ENCODE data around the gene PRR7.

PRR7 gene

DNA sequence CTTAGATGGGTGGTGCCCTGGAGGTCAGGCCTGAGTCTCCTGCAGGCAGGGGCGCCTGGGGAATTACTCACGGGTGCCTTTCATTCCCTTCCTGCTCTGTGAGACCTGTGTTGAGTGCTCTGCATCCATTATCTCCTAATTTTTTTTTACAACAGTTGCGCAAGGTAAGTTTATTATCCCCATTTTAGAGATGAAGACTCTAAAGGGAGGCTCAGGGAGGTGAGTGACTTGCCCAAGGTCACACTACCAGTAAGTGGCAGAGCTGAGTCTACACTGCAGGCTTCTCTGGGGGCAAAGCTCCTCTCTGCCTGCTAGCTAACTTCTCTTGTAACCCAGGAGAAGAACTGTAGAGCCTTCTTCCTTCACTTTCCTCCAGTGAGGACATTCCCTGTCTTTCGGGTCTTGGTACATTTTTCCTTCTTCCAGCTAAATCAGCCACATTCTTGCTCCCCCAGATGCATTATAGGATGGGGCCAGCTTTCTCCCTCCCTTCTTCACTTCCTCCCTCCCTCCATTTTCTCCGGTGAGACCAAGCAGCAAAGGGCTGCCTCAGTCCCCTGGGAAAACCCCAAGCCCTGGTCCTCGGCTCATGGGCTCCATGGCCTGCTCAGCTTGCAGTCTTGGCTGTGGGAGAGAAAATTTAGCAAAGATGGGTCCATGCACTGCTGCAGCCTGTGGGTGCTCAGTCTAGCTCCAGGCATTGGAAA is 1.8 kb downstream of the PRR7 start:
- TF ChIP-seq POLR2A (IDR thresholded peaks at IDR 0.05; ENCODE audit: low read depth, low read length) (no peak), POLR2AphosphoS5 (IDR thresholded peaks at IDR 0.05; ENCODE audit: low read depth, low read length) (no peak), TAF1 (IDR thresholded peaks at IDR 0.05; ENCODE audit: borderline replicate concordance, low read depth, low read length) (no peak)
- FAIRE-seq (peak; percentile 54), DNase-seq (ENCODE audit: insufficient read length) (no peak)

DNA sequence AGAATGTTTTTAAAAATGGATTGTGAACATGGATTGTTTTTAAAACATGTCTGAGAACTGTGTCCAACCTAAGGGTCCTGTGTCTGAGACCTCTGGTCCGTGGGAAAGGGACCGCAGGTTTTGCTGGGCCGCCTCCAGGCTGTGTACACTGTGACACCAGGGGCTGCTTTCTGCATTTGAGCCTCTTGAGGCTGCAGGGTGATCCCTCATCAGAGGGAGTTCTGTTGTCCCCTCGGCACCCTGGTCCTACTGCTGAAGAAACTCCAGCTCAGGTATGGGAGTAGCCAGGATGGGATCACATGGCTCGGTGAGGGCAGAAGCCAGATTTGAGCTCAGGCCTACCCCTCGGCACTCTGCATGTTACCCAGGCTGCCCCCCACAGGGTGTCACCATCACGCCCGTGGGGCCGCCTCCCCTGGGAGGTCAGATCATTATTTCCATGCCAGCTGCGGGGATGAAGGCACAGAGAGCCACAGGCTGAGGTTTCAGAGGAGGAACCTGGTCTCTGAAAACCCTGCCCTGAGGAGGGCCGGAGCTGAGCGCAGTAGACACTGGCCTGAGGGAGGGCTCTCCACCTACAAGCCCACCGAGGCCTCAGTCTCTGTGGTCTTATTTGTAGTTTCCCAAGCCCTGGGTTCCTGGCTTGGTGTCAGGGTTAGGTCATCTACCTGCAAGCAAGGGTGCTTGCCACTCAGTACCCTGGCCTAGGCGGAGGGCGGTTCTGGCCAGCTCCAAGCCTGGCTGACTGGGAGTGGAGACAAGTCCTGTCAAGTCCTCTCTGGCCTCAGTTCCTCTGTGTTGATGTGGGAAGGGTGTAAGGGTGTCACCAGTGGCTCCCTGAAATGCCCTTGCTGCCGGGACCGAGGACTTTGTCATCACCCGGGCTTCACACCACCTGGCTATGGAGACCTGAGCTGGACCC is 2.8 kb downstream of the PRR7 start:
- DNase-seq (ENCODE audit: insufficient read length) (no peak), FAIRE-seq (no peak)
- TF ChIP-seq POLR2A (IDR thresholded peaks at IDR 0.05; ENCODE audit: low read depth, low read length) = no peak
- TF ChIP-seq TAF1 (IDR thresholded peaks at IDR 0.05; ENCODE audit: borderline replicate concordance, low read depth, low read length) = no peak
- no peak for TF ChIP-seq POLR2AphosphoS5 (IDR thresholded peaks at IDR 0.05; ENCODE audit: low read depth, low read length)

DNA sequence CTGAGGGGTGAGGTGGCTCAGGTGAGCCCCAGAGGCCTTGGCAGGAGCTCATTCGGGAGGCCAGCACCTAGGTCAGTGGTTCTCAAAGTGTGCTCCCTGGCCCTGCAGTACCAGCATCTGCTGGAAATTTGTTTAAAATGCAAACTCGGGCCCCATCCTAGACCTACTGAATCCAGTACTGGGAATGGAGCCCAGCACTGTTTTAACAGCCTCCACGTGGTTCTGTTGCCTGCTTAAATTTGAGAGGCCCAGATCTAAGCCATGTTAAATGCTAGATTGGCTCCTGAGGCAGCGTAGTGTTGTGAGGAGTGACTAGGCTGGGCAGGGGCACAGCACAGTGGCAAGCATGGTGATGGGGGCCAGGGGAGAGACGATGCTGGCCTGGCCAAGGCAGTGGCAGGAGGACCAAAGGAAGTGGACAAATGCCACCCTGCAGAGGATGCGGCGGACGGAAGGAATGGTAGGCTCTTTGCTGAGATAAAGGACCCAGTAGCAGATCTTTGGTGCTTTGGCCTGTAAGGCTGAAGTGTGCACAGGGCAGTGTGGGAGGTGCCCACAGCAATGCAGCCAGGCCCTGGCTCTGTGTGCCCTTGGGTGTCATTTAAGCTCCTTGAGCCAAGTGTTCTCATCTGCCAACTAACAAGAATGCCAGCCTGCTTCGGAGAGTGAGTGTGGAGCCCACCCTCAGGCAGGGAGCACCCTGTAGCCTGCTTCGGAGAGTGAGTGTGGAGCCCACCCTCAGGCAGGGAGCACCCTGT is 4.2 kb downstream of the PRR7 start:
- TF ChIP-seq POLR2A (IDR thresholded peaks at IDR 0.05; ENCODE audit: low read depth, low read length) (no peak), POLR2AphosphoS5 (IDR thresholded peaks at IDR 0.05; ENCODE audit: low read depth, low read length) (no peak), TAF1 (IDR thresholded peaks at IDR 0.05; ENCODE audit: borderline replicate concordance, low read depth, low read length) (no peak)
- no peak for DNase-seq (ENCODE audit: insufficient read length)
- FAIRE-seq = no peak

DNA sequence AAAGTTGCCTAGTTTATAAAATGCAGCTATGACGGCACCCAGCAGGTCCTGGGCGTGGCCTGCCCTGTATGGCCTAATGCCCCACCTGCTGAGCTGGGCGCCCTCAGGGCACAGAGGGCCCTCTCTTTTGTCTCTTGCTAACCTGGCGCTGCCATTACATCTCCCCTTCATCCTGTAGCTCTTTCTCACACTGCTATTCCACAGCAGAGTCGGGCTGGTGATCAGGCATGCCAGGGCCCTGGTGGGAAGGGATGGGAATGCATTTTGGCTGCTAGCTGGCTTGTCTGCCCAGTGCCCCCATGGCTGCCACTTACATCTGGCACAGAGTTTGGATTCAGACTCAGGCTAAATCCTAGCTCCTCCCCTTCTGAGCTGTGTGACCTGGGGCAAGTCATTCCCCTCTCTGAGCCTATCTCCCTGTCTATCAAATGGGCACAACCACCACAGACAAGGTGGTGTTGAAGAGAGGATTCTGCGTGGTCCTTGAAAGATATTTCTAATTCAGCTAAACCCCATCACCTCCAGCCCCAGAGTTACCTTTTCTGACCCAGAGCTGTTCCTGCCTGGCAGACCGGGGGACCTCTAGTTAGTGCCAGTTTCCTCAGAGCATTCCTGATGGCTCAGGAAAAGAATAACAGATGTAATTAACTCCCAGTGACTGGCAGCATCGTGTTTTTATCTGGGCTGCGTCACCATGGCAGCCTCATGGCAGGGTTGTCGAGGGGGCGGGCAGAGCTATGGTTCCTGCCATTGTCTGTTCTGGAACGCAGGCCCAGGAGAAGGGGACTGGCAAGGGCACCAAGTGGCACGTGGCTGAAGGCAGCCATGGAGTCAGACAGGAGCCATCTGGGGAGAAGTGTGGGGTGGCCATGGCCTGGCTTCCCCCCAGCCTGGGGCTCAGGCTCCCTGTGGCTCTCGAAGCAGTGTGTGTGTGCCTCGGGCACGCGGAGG is 6.3 kb downstream of the PRR7 start:
- no peak for FAIRE-seq
- TF ChIP-seq TAF1 (IDR thresholded peaks at IDR 0.05; ENCODE audit: borderline replicate concordance, low read depth, low read length) (no peak), POLR2A (IDR thresholded peaks at IDR 0.05; ENCODE audit: low read depth, low read length) (no peak), POLR2AphosphoS5 (IDR thresholded peaks at IDR 0.05; ENCODE audit: low read depth, low read length) (no peak)
- DNase-seq (ENCODE audit: insufficient read length) = no peak

DNA sequence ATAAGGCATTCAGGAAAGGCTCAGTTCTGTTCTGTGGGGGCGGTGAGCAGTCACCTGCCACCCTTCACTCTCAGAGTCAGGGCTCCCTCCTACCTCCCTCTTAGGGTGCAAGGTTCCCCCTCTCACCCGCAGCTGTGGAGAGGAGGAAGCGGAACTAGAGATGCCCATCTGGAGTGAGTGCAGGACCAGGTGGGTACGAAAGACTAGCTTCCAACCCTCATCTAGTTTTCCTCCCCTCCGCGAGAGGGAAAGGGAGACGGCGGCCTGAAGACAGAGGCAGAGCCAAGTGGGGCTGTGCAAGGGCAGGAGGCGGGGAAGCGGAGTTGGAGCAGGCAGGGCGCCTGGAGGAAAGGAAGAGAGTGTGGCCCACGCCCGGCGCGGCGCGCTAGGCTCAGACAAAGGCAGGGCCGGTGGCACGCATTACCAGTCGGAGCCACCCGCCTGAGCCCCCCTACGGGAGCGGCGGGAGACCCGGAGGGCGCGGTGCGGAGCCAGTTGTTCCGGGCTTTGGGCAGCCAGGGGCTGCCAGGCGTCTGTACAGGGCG is 7.3 kb downstream of the PRR7 start:
- peak; percentile 70 for FAIRE-seq
- TF ChIP-seq POLR2AphosphoS5 (IDR thresholded peaks at IDR 0.05; ENCODE audit: low read depth, low read length) (no peak), POLR2A (IDR thresholded peaks at IDR 0.05; ENCODE audit: low read depth, low read length) (no peak), TAF1 (IDR thresholded peaks at IDR 0.05; ENCODE audit: borderline replicate concordance, low read depth, low read length) (no peak)
- DNase-seq (ENCODE audit: insufficient read length) = no peak

DNA sequence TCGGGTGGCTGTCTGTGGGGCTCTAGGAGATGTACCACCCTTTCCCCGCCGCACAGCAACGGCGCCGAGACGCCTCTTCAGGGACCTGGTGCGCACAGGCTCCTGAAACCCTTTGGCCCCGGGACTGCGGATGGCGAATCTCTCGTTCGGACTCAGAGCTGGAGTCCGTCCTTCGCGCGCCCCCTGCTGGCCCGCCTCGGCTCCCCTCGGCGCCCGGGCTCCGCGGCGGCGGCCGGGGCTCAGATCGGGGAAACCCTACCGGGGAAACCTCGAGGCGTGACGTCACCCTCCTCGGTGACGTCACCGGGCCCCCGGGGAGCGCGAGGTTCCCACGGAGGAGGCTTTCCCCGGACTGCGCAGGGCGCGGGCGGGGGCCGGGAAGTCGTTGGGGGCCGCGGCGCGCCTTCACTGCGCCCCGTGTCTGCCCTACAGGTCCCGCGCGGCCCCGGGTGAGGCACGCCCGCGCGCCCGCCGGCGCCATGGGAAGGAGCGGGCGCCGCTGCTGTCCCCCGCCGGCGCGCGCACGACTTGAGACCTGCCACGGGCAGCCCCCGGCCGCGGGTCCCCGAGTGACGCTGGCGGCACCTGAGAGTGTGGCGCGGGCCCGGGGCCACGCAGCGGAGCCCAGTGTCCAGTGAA is 7.9 kb downstream of the PRR7 start:
- no peak for TF ChIP-seq TAF1 (IDR thresholded peaks at IDR 0.05; ENCODE audit: borderline replicate concordance, low read depth, low read length)
- TF ChIP-seq POLR2AphosphoS5 (IDR thresholded peaks at IDR 0.05; ENCODE audit: low read depth, low read length) = no peak
- no peak for TF ChIP-seq POLR2A (IDR thresholded peaks at IDR 0.05; ENCODE audit: low read depth, low read length)
- peak; percentile 100 for DNase-seq (ENCODE audit: insufficient read length)
- FAIRE-seq = peak; percentile 92

DNA sequence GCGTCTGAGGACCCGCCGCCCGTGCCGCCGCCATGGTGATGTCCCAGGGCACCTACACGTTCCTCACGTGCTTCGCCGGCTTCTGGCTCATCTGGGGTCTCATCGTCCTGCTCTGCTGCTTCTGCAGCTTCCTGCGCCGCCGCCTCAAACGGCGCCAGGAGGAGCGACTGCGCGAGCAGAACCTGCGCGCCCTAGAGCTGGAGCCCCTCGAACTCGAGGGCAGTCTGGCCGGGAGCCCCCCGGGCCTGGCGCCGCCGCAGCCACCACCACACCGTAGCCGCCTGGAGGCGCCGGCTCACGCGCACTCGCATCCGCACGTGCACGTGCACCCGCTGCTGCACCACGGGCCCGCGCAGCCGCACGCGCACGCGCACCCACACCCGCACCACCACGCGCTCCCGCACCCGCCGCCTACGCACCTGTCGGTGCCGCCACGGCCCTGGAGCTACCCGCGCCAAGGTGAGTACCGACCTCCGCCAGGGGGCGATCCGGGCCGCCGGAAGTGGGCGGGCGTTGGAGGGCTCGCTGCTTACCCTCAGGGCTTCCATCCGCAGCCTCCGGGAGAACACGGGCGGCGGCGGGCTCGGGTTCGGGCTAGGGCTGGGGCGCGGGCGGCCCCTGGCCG is 8.5 kb downstream of the PRR7 start:
- TF ChIP-seq POLR2AphosphoS5 (IDR thresholded peaks at IDR 0.05; ENCODE audit: low read depth, low read length) = no peak
- peak; percentile 43; the same call in 1 of the 2 replicates for TF ChIP-seq POLR2A (IDR thresholded peaks at IDR 0.05; ENCODE audit: low read depth, low read length)
- TF ChIP-seq TAF1 (IDR thresholded peaks at IDR 0.05; ENCODE audit: borderline replicate concordance, low read depth, low read length) = no peak
- DNase-seq (ENCODE audit: insufficient read length) = peak; percentile 90
- peak; percentile 95 for FAIRE-seq

DNA sequence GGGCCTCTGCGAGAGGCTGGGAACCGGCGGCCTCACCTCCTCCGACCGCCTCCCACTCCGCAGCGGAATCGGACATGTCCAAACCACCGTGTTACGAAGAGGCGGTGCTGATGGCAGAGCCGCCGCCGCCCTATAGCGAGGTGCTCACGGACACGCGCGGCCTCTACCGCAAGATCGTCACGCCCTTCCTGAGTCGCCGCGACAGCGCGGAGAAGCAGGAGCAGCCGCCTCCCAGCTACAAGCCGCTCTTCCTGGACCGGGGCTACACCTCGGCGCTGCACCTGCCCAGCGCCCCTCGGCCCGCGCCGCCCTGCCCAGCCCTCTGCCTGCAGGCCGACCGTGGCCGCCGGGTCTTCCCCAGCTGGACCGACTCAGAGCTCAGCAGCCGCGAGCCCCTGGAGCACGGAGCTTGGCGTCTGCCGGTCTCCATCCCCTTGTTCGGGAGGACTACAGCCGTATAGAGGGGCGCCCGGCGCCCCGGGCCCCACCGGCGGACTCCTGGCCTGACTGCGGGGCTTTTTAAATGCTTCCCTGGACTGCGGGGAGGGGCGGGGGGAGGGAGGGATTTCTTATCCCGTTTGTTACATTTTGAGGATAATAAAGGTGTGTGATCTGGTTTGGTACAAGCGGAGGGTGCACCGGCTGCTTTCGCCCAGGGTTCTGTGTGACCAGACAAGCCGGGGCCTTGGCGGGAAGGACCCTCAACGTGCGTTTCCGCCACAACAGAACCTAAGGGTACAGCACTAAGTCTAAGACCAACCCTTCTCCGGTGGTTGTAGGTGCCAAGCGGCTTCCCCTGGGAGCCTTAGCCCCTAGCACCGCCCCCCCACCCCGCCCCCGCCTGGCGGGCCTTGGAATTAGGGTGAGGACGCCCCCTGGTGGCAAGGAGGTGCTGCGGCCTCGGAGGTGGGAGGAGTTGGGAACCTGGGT is 9.3 kb downstream of the PRR7 start:
- FAIRE-seq = peak; percentile 85
- TF ChIP-seq TAF1 (IDR thresholded peaks at IDR 0.05; ENCODE audit: borderline replicate concordance, low read depth, low read length) (no peak), POLR2AphosphoS5 (IDR thresholded peaks at IDR 0.05; ENCODE audit: low read depth, low read length) (no peak), POLR2A (IDR thresholded peaks at IDR 0.05; ENCODE audit: low read depth, low read length) (peak; percentile 6; the same call in 1 of the 2 replicates)

More for the DNA sequence above, 9.3 kb downstream of the PRR7 start:
- DNase-seq (ENCODE audit: insufficient read length) = peak; percentile 95
